Body of pancreas (tissue), 4 donors: ENCODE results near the gene RAP1GDS1. TPM values are rescaled to one million over a fixed set of nuclear protein-coding genes. Genes with fewer than 3 reads are reported as not detected.
"Not testable (repeated sequence)": the region's sequence is repeated elsewhere in the genome, so short reads cannot be mapped to it uniquely, and the experiment has no call there.

Experiments
- ATAC-seq: fragments of 150-250 bp; one replicate; pipeline ENCODE4 v1.9.1; 2016
- DNase-seq, 4 donors: peaks; one replicate each; pipeline ENCODE4 v3.0.0-alpha.2; 2019
- H3K27ac ChIP-seq, 4 donors: fragments of 200-600 bp; sonication (generic); 1 replicate in 3 of 4; 2 replicates in 1 of 4; pipeline versions ENCODE4 v1.5.1 to v1.6.1; 2016 to 2019; ENCODE audit warnings: mild to moderate bottlenecking in 1 of 4, mixed read lengths in 1 of 4, moderate library complexity in 1 of 4
- H3K27me3 ChIP-seq, 2 donors: fragments of 200-600 bp; sonication (generic); one replicate each; pipeline ENCODE4 v1.6.0; 2016; ENCODE audit warnings: mild to moderate bottlenecking in 1 of 2
- H3K36me3 ChIP-seq, 2 donors: fragments of 200-600 bp; sonication (generic); replicated peaks in 1 of 2; 2 replicates each; pipeline ENCODE4 v1.5.1; 2016; ENCODE audit warnings: low read depth in 2 of 2; ENCODE audit not compliant: insufficient read depth in 1 of 2
- H3K4me1 ChIP-seq: fragments of 200-600 bp; sonication (generic); one replicate; pipeline ENCODE4 v1.6.0; 2016
- H3K4me3 ChIP-seq, 2 donors: fragments of 200-600 bp; sonication (generic); 1 replicate in 1 of 2; 2 replicates in 1 of 2; pipeline ENCODE4 v1.5.1; 2016 to 2019
- H3K9me3 ChIP-seq, 3 donors: fragments of 200-600 bp; sonication (generic); 1 replicate in 2 of 3; 2 replicates in 1 of 3; pipeline ENCODE4 v1.5.1; 2016
- CTCF ChIP-seq, 7 experiments: fragments of 450-650 bp in 4 of 7; fragments of 200-600 bp in 3 of 7; sonication (generic) in 3 of 7; IDR thresholded peaks; one replicate each; pipeline ENCODE4 v1.5.1; 2016 to 2019; ENCODE audit warnings: antibody characterized with exemption in 7 of 7
- POLR2A ChIP-seq, 3 donors: fragments of 450-650 bp; IDR thresholded peaks; one replicate each; pipeline ENCODE4 v1.6.1; 2016; ENCODE audit warnings: antibody characterized with exemption in 3 of 3, mild to moderate bottlenecking in 2 of 3
- WGBS, 2 donors: methylation state at CpG; one replicate each; pipeline ENCODE4 v1.1.5; 2017; 5-methylcytosine and 5-hydroxymethylcytosine counted together
- intact Hi-C: fragments of 100-400 bp; cut with DNase I; formaldehyde crosslinking; loops from one replicate; pipeline ENCODE4 v1.15.1; 2023
- total RNA-seq, 2 donors: library from RNA; depleted of rRNA; stranded (reverse); fragments of >200 nt; gene quantifications; one replicate each; pipeline ENCODE4 v1.1.0, GENCODE V29; 2016

RAP1GDS1 gene
- total RNA-seq, 2 donors from 2014 or later = 13.2 to 41.2 TPM

- no peak overlapping the region for H3K27ac ChIP-seq
- intact Hi-C loops = no loop called here
These were observed 209.6 kb downstream of the RAP1GDS1 start for GRCh38 chr4:98470831-98471230.

GRCh38 chr4:98473046-98473445 is 211.9 kb downstream of the RAP1GDS1 start:
- DNase-seq (no peak), ATAC-seq (no peak)
- Histone ChIP-seq H3K27ac (no peak overlapping the region), H3K4me1 (peaks cover 1% of the 10 kb centered on the region), H3K9me3 (no peaks in the 10 kb centered on the region), H3K36me3 (no peaks in the 10 kb centered on the region), H3K4me3 (no peak overlapping the region), H3K27me3 (no peaks in the 10 kb centered on the region)
- WGBS, 2 donors = 78 to 88% methylated on average over 5 of the region's 5 CpGs
- TF ChIP-seq CTCF (IDR thresholded peaks at IDR 0.05) (no peak), POLR2A (IDR thresholded peaks at IDR 0.05) (no peak)
- intact Hi-C loops = no loop called here

More at GRCh38 chr4:98470831-98471230, 209.6 kb downstream of the RAP1GDS1 start:
- 82 to 85% methylated on average over 7 of the region's 7 CpGs for WGBS, 2 donors
- no peaks in the 10 kb centered on the region for H3K36me3 ChIP-seq
- DNase-seq (no peak), ATAC-seq (no peak)
- TF ChIP-seq CTCF (IDR thresholded peaks at IDR 0.05) (no peak), POLR2A (IDR thresholded peaks at IDR 0.05) (no peak)
- no peaks in the 10 kb centered on the region for H3K27me3 ChIP-seq
- H3K4me3 ChIP-seq = no peak overlapping the region
- H3K4me1 ChIP-seq = peaks cover 6% of the 10 kb centered on the region
- no peaks in the 10 kb centered on the region for H3K9me3 ChIP-seq

GRCh38 chr4:98474408-98474844 is 213.2 kb downstream of the RAP1GDS1 start:
- Histone ChIP-seq H3K4me3 (no peak overlapping the region), H3K27me3 (no peaks in the 10 kb centered on the region), H3K9me3 (no peaks in the 10 kb centered on the region), H3K36me3 (no peaks in the 10 kb centered on the region), H3K4me1 (no peaks in the 10 kb centered on the region), H3K27ac (no peak overlapping the region)
- DNase-seq = no peak
- WGBS, 2 donors = 82 to 95% methylated on average over 3 of the region's 3 CpGs
- intact Hi-C loops = no loop called here
- no peak for ATAC-seq
- TF ChIP-seq CTCF (IDR thresholded peaks at IDR 0.05) = no peak
- TF ChIP-seq POLR2A (IDR thresholded peaks at IDR 0.05) = no peak

- intact Hi-C loops = no loop called here
- WGBS, 2 donors = 86 to 95% methylated on average over 9 of the region's 9 CpGs
- H3K27me3 ChIP-seq = no peaks in the 10 kb centered on the region
- H3K9me3 ChIP-seq = no peaks in the 10 kb centered on the region
- ATAC-seq (no peak), DNase-seq (no peak)
- H3K36me3 ChIP-seq = no peaks in the 10 kb centered on the region
- no peak overlapping the region for H3K27ac ChIP-seq
- peaks cover 8% of the 10 kb centered on the region for H3K4me1 ChIP-seq
- no peak for TF ChIP-seq CTCF (IDR thresholded peaks at IDR 0.05)
- TF ChIP-seq POLR2A (IDR thresholded peaks at IDR 0.05) = no peak
- no peak overlapping the region for H3K4me3 ChIP-seq
These were observed 215.7 kb downstream of the RAP1GDS1 start for GRCh38 chr4:98476891-98477290.

GRCh38 chr4:98479590-98479989 is 218.4 kb downstream of the RAP1GDS1 start:
- H3K27ac ChIP-seq, ATAC-seq, H3K27me3 ChIP-seq, H3K9me3 ChIP-seq, H3K4me1 ChIP-seq, H3K4me3 ChIP-seq, intact Hi-C loops, DNase-seq, H3K36me3 ChIP-seq: not testable (repeated sequence)
- WGBS, 2 donors = 17 to 26% methylated on average over 2 of the region's 2 CpGs
